ENCODE data around the gene ZNF275. TPM values are rescaled to one million over a fixed set of nuclear protein-coding genes. Genes with fewer than 3 reads are reported as not detected.
"Not testable (repeated sequence)": the region's sequence is repeated elsewhere in the genome, so short reads cannot be mapped to it uniquely, and the experiment has no call there.

The ZNF275 gene
- 7.6 TPM for total RNA-seq

GRCh38 chrX:153333821-153334653 is at the start of gene ZNF275:
TSS of gene ZNF275 (plus strand) at chrX:153334153. CDS start at chrX:153336680, 2,527 bp downstream.
- Histone ChIP-seq H3K36me3 (no peaks in the 10 kb centered on the region), H3K9me3 (no peaks in the 10 kb centered on the region), H3K27me3 (no peaks in the 10 kb centered on the region), H3K4me1 (peaks cover 9% of the 10 kb centered on the region), H3K4me3 (peak within 1 kb of the TSS; percentile 63 to 65), H3K27ac (no peak within 1 kb of the TSS)
- intact Hi-C loops (cut with DNase I) = no loop called here
- TF ChIP-seq POLR2A (IDR thresholded peaks at IDR 0.05) = peak in 1 of 2 donors; percentile 10
- no peak for TF ChIP-seq CTCF (IDR thresholded peaks at IDR 0.05)
- peak in 1 of 2 donors; percentile 29 for TF ChIP-seq POLR2AphosphoS5 (IDR thresholded peaks at IDR 0.05; ENCODE audit: insufficient read depth in 1 of 2, low read depth in 1 of 2)
- DNase-seq (ENCODE audit: extremely low spot score in 2 of 2) = peak; percentile 86 to 89

- DNase-seq (ENCODE audit: extremely low spot score in 2 of 2); H3K36me3 ChIP-seq; H3K4me1 ChIP-seq; H3K27ac ChIP-seq; H3K4me3 ChIP-seq; intact Hi-C loops (cut with DNase I); H3K27me3 ChIP-seq; H3K9me3 ChIP-seq: not testable (repeated sequence)
Measured at GRCh38 chrX:153285678-153286077, 48.3 kb upstream of the ZNF275 start.

- H3K9me3 ChIP-seq; H3K4me3 ChIP-seq; H3K27me3 ChIP-seq; intact Hi-C loops (cut with DNase I); DNase-seq (ENCODE audit: extremely low spot score in 2 of 2); H3K27ac ChIP-seq; H3K36me3 ChIP-seq; H3K4me1 ChIP-seq: not testable (repeated sequence)
Measured at GRCh38 chrX:153288807-153289206, 45.1 kb upstream of the ZNF275 start.

- H3K27me3 ChIP-seq; intact Hi-C loops (cut with DNase I); H3K4me3 ChIP-seq; H3K4me1 ChIP-seq; H3K9me3 ChIP-seq; DNase-seq (ENCODE audit: extremely low spot score in 2 of 2); H3K27ac ChIP-seq; H3K36me3 ChIP-seq: not testable (repeated sequence)
Measured at GRCh38 chrX:153293485-153294071, 40.4 kb upstream of the ZNF275 start.

- Histone ChIP-seq H3K9me3 (no peaks in the 10 kb centered on the region), H3K4me1 (no peaks in the 10 kb centered on the region), H3K27ac (no peak overlapping the region), H3K27me3 (no peaks in the 10 kb centered on the region), H3K4me3 (no peak overlapping the region), H3K36me3 (no peaks in the 10 kb centered on the region)
- no peak for DNase-seq (ENCODE audit: extremely low spot score in 2 of 2)
- intact Hi-C loops (cut with DNase I) = no loop called here
- TF ChIP-seq CTCF (IDR thresholded peaks at IDR 0.05) (no peak), POLR2A (IDR thresholded peaks at IDR 0.05) (no peak), POLR2AphosphoS5 (IDR thresholded peaks at IDR 0.05; ENCODE audit: insufficient read depth in 1 of 2, low read depth in 1 of 2) (no peak)
Measured at GRCh38 chrX:153297376-153297775, 36.6 kb upstream of the ZNF275 start.

GRCh38 chrX:153299855-153300254 is 34.1 kb upstream of the ZNF275 start:
- intact Hi-C loops (cut with DNase I) = no loop called here
- Histone ChIP-seq H3K4me1 (no peaks in the 10 kb centered on the region), H3K4me3 (no peak overlapping the region), H3K27me3 (no peaks in the 10 kb centered on the region), H3K36me3 (no peaks in the 10 kb centered on the region), H3K27ac (no peak overlapping the region), H3K9me3 (no peaks in the 10 kb centered on the region)
- peak; percentile 56 to 58 for DNase-seq (ENCODE audit: extremely low spot score in 2 of 2)
- TF ChIP-seq CTCF (IDR thresholded peaks at IDR 0.05) = no peak
- no peak for TF ChIP-seq POLR2A (IDR thresholded peaks at IDR 0.05)
- TF ChIP-seq POLR2AphosphoS5 (IDR thresholded peaks at IDR 0.05; ENCODE audit: insufficient read depth in 1 of 2, low read depth in 1 of 2) = no peak
